ENCODE results near the gene SUN5.

Gene SUN5

GRCh38 chr20:32995802-32996201 lies 8.4 kb downstream of the SUN5 start:
- no peak for DNase-seq (ENCODE audit: low read depth in 2 of 3, low spot score in 2 of 3)

GRCh38 chr20:32993496-32994050 lies 10.7 kb downstream of the SUN5 start:
- no peak for DNase-seq (ENCODE audit: low read depth in 2 of 3, low spot score in 2 of 3)

GRCh38 chr20:32991792-32992641 lies 12.2 kb downstream of the SUN5 start:
- no peak for DNase-seq (ENCODE audit: low read depth in 2 of 3, low spot score in 2 of 3)

GRCh38 chr20:32991383-32991782 lies 12.8 kb downstream of the SUN5 start:
- DNase-seq (ENCODE audit: low read depth in 2 of 3, low spot score in 2 of 3), result no peak

- DNase-seq (ENCODE audit: low read depth in 2 of 3, low spot score in 2 of 3), result no peak
Observed at GRCh38 chr20:32990426-32990825, 13.8 kb downstream of the SUN5 start.

- DNase-seq (ENCODE audit: low read depth in 2 of 3, low spot score in 2 of 3), result no peak
Observed at GRCh38 chr20:32989507-32990283, 14.5 kb downstream of the SUN5 start.

GRCh38 chr20:32988008-32988407 lies 16.2 kb downstream of the SUN5 start:
- DNase-seq (ENCODE audit: low read depth in 2 of 3, low spot score in 2 of 3), result no peak

GRCh38 chr20:32987044-32987825 lies 17.0 kb downstream of the SUN5 start:
- no peak for DNase-seq (ENCODE audit: low read depth in 2 of 3, low spot score in 2 of 3)

DNA sequence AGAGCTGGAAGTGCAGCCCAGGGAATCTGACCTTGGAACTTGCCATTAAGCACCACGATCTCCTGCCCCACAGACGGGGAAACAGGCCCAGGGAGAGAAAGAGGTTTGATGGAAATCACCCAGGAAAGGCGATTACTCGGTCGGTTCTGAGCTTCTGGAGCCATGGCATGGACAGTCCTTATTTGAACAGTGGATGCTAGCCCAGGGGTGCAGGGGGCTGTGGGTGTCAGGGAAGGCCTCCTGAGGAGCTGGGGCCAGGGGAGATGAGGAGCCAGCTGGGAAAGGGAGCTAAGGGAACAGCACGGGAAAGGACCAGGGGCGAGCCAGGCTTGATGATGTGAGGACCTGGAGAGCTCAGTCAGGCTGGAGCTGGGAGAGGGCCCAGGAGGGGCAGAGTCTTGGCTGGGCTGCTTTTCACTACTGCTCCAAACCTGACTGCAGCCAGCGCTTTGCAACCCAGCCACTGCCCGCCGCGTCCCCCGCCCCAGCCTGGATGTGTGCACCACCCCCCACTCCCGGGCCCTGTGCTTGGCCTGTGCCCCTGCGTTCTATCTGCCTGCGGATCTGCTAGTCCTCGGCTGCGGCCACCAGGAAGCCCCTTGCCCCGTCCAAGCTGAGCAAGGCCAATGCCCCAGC lies 17.8 kb downstream of the SUN5 start:
- no peak for DNase-seq (ENCODE audit: low read depth in 2 of 3, low spot score in 2 of 3)

- DNase-seq (ENCODE audit: low read depth in 2 of 3, low spot score in 2 of 3), result no peak
Observed at GRCh38 chr20:32985596-32985995, 18.6 kb downstream of the SUN5 start.

DNA sequence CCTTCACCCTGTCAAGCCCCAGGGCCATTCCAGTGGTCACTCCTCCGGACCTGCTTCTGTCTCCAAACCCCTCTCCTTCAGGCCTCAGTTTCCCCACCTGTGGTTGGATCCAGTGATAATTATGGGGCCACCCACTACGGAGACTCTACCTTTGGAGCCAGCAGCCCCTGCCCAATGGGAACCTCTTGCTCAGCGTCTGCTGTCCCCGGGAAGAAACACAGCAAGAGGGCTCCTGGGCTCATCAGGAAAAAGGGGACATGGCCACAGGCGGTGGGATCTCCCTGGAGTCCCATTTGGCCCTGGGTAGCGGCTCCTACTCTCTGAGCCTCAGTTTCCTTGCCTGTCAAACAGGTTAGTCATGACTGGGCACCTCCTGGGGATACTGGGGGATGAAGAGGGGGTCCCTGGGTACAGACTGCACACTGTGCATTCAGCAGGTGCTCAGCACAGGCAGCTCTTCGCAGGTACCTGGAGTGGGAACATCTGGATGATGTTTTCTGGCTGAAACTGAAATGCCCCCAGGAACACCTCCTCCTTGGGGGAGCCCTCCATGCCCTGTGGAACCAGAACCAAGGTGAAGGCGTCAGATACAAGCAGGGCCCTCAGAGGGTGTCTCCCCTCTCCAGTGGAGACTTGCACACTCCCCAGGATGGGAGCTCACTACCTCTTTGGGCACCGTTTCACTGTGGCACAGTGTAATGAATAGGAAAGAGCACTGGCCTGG lies 19.4 kb downstream of the SUN5 start:
- DNase-seq (ENCODE audit: low read depth in 2 of 3, low spot score in 2 of 3), result no peak

- DNase-seq (ENCODE audit: low read depth in 2 of 3, low spot score in 2 of 3), result no peak
Observed at GRCh38 chr20:32984196-32984595, 20.0 kb downstream of the SUN5 start.

DNA sequence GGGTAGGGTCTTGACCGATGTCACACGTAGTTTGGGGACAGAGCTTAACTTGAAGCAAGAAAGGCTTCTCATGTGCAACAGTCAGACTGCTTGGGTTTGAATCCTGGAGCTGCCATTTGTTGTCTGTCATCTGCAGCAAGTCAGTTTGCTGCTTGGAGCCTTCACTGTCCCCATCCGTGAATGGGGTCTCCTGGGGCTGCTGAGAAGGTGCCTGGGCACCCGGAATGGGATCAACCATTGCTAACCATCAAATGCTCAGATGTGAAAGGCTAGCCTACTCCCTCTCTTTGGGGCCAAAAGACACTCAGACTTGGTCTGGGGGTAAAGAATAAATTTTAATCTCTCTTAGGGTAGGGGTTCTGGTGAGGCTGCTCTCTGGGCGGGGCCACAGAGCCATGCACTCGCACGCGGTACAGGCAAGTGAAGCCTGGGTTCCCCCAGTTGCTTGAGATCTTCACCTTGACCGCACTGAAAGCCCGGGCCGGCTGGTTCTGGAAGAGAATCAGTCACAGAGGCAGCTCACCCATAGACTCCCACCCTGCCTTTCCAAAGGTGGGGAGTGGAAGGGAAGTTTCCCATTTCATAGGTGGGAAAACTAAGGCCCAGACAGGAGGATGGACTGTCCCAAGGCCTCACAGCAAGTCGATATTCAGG lies 20.6 kb downstream of the SUN5 start:
- no peak for DNase-seq (ENCODE audit: low read depth in 2 of 3, low spot score in 2 of 3)

DNA sequence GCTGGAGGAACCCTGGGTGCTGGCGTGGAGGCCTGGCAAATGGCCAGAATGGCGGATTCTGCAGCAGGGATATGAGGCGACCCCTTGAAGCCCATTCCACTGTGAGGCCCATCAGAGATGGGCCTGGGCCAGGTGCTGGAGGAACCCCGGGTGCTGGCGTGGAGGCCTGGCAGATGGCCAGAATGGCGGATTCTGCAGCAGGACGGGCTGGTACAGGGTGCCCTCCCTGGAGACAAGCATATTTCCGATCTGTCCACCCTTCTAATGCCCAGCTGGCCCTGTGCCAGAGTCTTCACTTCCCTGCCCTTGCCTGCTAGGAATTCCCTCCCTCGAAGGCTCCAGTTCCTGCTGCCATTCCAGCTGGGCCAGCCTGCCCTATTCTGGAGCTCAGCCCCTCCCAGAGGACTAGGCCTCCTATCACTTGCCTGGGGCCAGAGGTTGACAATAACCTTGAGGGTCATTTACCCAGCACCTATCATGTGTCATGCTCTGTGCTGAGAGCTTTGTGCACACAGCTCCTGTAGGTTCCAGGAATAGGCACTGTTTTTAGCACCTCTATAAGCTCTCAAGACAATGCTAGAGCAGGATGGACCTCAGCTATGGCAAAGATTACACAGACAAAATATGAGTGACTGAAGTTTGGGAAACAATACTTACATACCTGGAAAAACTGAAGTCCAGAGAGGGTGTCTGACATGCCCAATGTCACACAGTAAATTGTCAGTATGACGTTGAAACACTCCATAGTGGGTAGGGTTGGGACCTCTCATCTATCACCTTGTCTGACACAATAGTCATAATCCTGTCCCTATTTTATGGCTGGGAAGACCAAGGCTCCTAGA lies 21.4 kb downstream of the SUN5 start:
- no peak for DNase-seq (ENCODE audit: low read depth in 2 of 3, low spot score in 2 of 3)

DNA sequence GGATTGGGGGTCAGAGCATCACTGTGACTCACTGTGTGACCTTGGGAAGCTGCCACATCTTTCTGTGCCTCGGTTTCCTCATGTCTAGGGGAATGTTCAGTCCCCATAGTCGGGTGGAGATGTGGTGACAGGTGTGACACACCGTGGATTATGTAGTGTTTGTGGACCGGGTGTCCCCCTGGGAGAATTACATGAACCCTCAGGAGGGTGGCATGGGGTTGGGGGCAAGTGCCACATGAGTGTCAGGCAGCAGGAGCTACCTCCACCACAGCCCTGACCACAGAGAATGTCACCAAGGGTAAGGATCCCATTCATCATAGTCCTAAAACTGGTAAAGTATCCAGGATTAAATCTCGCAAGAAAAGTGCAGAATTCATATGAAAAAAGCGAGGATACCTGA lies 23.2 kb downstream of the SUN5 start:
- DNase-seq (ENCODE audit: low read depth in 2 of 3, low spot score in 2 of 3), result no peak

DNA sequence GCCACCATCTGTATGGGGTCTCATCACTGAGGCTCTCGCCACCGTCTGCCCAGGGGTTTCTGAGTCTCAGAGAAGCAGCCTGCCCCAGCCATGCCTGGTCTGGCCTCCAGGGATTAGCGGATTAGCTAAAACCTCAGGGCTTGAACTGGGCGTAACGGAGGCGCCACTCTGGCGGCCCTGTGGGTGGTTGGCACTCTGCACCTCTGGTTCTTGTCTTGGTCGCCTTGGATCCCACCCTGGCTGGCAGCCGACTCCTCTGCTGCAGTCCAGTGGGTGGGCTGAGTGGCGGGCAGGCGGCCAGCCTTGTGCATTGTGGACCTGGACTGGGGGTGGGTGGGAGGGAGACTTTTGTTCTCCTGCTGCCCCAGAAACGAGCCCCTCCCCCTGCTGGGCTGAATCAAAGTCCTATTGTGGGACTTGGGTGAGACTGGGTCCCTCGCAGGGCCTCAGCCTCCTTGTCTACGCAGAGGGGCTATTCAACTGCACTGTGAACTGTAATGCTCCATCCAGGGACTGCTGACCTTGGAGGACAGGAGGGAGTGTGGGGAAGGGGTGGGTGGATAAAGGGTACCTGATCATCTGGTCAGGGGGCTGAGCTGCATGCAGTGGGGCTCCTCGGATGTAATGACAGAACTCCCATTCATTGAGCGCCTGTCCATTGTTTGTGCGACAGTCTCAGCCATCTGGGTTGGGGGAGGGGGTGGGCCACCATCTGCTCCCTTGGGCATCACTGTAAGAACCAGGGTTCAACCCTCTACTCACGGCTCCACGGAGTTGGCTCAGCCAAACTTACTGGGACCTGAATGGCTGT lies 23.9 kb downstream of the SUN5 start:
- no peak for DNase-seq (ENCODE audit: low read depth in 2 of 3, low spot score in 2 of 3)

DNA sequence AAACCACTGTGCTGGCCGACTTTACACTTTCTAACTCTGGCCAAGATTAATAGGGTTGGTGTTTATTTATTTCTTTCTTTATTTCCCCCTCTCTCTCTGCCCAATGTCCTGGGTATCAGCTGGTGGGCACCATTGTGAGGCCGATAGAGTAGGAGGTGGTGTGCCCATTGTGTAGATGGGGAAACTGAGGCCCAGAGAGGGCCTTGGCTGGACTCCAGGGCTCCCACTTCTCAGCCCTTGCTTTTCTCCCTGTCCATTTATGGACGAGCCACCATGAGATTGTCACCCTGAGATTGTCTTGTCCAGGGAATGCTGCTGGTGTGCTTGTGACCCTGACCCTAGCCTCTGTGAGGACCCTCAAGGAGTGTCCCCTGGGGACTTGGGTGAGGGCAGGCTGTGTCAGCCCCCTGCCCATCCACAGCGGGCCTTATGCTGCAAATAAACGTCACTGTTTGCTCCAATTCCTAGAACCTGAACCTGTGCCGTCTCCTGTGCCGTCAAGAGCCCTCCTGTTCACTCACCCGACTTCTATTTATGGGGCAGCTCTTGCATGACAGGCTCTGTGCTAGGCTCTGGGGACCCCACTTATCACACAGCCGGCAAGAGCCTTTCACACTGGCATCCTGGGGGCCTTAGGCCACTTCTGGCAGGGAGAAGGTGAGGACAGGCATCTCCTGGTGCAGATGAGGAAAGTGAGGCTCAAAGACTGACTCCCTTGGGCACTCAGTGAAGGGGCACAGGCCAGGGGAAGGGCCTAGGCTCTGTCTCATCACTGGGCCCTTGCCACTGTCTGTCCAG lies 24.8 kb downstream of the SUN5 start:
- no peak for DNase-seq (ENCODE audit: low read depth in 2 of 3, low spot score in 2 of 3)
